Endothelial cell of umbilical vein (primary cell): ENCODE results near the gene XPO5. TPM values are rescaled to one million over a fixed set of nuclear protein-coding genes. Genes with fewer than 3 reads are reported as not detected.

Source experiments
- BruUV-seq: library from RNA; stranded (reverse); fragments of 400-500 nt; replicated peaks from 2 replicates; lab custom pipeline; 2021; lab: Mats Ljungman, UMichigan
- CTCF ChIA-PET: fragments of 300-600, 350-600 bp; sonication (Branson Sonifier 250); formaldehyde crosslinking; loops from one replicate; lab custom pipeline; 2021; ENCODE audit warnings: antibody characterized with exemption, inconsistent platforms; lab: Charles Lee
- POLR2A ChIA-PET: fragments of 300-600, 350-600 bp; sonication (Branson Sonifier 250); formaldehyde crosslinking; loops from one replicate; lab custom pipeline; 2021; ENCODE audit warnings: antibody characterized with exemption, inconsistent platforms; lab: Charles Lee
- DNase-seq: peaks from one replicate; pipeline ENCODE4 v3.0.0-alpha.2; 2011; ENCODE audit warnings: low read depth, low spot score
- FAIRE-seq: peaks from 2 replicates; lab custom pipeline; 2011; peaks lifted over from hg19 to GRCh38; lab: Jason Lieb, UNC
- H2AFZ ChIP-seq: 2 replicates; pipeline ENCODE4 v1.6.0; 2012; ENCODE audit warnings: low read depth, low read length, control low read depth, inconsistent platforms
- H3K27ac ChIP-seq: 2 replicates; pipeline ENCODE4 v1.5.1; 2011; ENCODE audit warnings: low read depth, mild to moderate bottlenecking, control low read depth, low read length, moderate library complexity; ENCODE audit not compliant: insufficient read depth
- H3K27me3 ChIP-seq, 2 experiments: 2 replicates each; pipeline versions ENCODE4 v1.6.0 to v1.6.1; 2011; ENCODE audit warnings: low read length in 2 of 2, mixed read lengths in 1 of 2; ENCODE audit not compliant: control insufficient read depth in 2 of 2, insufficient read depth in 2 of 2
- H3K36me3 ChIP-seq, 2 experiments: 2 replicates in 1 of 2; 3 replicates in 1 of 2; pipeline ENCODE4 v1.5.1; 2011; ENCODE audit warnings: low read length in 2 of 2, mild to moderate bottlenecking in 1 of 2, moderate library complexity in 1 of 2; ENCODE audit not compliant: control insufficient read depth in 2 of 2, insufficient read depth in 2 of 2; ENCODE audit errors: extremely low read depth in 1 of 2
- H3K4me1 ChIP-seq: 3 replicates; pipeline ENCODE4 v1.5.1; 2011; ENCODE audit warnings: mild to moderate bottlenecking, low read length; ENCODE audit not compliant: control insufficient read depth, insufficient read depth; ENCODE audit errors: extremely low read depth
- H3K4me2 ChIP-seq: 2 replicates; pipeline ENCODE4 v1.6.1; 2011; ENCODE audit warnings: low read length, control low read depth, mixed read lengths; ENCODE audit not compliant: insufficient read depth
- H3K4me3 ChIP-seq, 3 experiments: fragments of 200-600 bp in 1 of 3; sonication (generic), shearing (Covaris generic) in 1 of 3; replicated peaks in 1 of 3; 2 replicates each; pipeline ENCODE4 v1.5.1; 2011 to 2016; ENCODE audit warnings: control low read depth in 3 of 3, low read length in 3 of 3, mild to moderate bottlenecking in 2 of 3, inconsistent platforms in 1 of 3, low read depth in 1 of 3, moderate library complexity in 1 of 3; ENCODE audit not compliant: insufficient read depth in 1 of 3
- H3K79me2 ChIP-seq: 2 replicates; pipeline ENCODE4 v1.6.0; 2012; ENCODE audit warnings: low read length, inconsistent platforms; ENCODE audit not compliant: control insufficient read depth, insufficient read depth
- H3K9ac ChIP-seq: replicated peaks from 2 replicates; pipeline ENCODE3; 2011; ENCODE audit warnings: low read length, control low read depth; ENCODE audit not compliant: insufficient read depth; ENCODE audit errors: extremely low read depth
- H3K9me1 ChIP-seq: replicated peaks from 3 replicates; pipeline ENCODE4 v1.6.0; 2011; ENCODE audit warnings: mild to moderate bottlenecking, low read length; ENCODE audit not compliant: control insufficient read depth, insufficient read depth; ENCODE audit errors: extremely low read depth
- H3K9me3 ChIP-seq: replicated peaks from 2 replicates; pipeline ENCODE4 v1.5.1; 2012; ENCODE audit warnings: low read length, inconsistent platforms; ENCODE audit not compliant: control insufficient read depth, insufficient read depth
- H4K20me1 ChIP-seq: replicated peaks from 2 replicates; pipeline ENCODE3; 2011; ENCODE audit warnings: mild to moderate bottlenecking, low read length; ENCODE audit not compliant: control insufficient read depth, insufficient read depth; ENCODE audit errors: extremely low read depth
- GATA2 ChIP-seq: IDR thresholded peaks from 2 replicates; pipeline ENCODE4 v1.7.0; 2011; ENCODE audit warnings: low read depth, mild to moderate bottlenecking, moderate library complexity, mixed read lengths, low read length; ENCODE audit not compliant: insufficient read length, insufficient read depth
- JUN ChIP-seq: IDR thresholded peaks from 2 replicates; pipeline ENCODE4 v1.6.1; 2011; ENCODE audit warnings: borderline replicate concordance, low read depth; ENCODE audit not compliant: insufficient read length, insufficient read depth
- MYC ChIP-seq: IDR thresholded peaks from one replicate; pipeline ENCODE4 v1.6.1; 2011; ENCODE audit warnings: mild to moderate bottlenecking, low read depth, low read length
- POLR2A ChIP-seq: IDR thresholded peaks from 2 replicates; pipeline ENCODE4 v1.6.1; 2012; ENCODE audit warnings: low read depth, mild to moderate bottlenecking, control low read depth, low read length
- dilution Hi-C: fragments of 300-500 bp; cut with MboI; formaldehyde crosslinking; loops from one replicate; pipeline ENCODE4 v1.15.0; 2019; ENCODE audit warnings: low sequenced_read_pairs; ENCODE audit not compliant: extremely low pct_ligation_motif_present
- intact Hi-C: fragments of 100-400 bp; cut with micrococcal nuclease; formaldehyde crosslinking; loops from one replicate; pipeline ENCODE4 v1.10.0; 2022
- polyA plus RNA-seq, 4 experiments: library from polyadenylated mRNA; depleted of rRNA in 3 of 4; stranded (reverse) in 3 of 4; unstranded in 1 of 4; fragments of >200 nt; gene quantifications; 2 replicates each; pipeline versions ENCODE4 v1.2.1 to v1.2.3, GENCODE V29; 2011 to 2012; ENCODE audit warnings: missing spikeins in 1 of 4
- total RNA-seq: library from RNA; stranded (reverse); gene quantifications from 2 replicates; pipeline ENCODE4 v1.2.3, GENCODE V29; 2021
- TF ChIP-seq, protein P1 (sequence below): IDR thresholded peaks from 2 replicates; pipeline ENCODE4 v1.6.1; 2011; ENCODE audit not compliant: insufficient read depth, insufficient read length

The XPO5 gene
- total and polyA plus RNA-seq, 2 donors (not counting 3 experiments of a cell fraction or from before 2014, with no cell fraction given), result 28.4 to 50.0 TPM

GRCh38 chr6:43516367-43516696 is 59.5 kb downstream of the XPO5 start:
- Histone ChIP-seq H3K9me3 (no peaks in the 10 kb centered on the region), H3K9ac (peak overlapping the region; percentile 87), H3K79me2 (peaks cover 44% of the 10 kb centered on the region), H3K9me1 (no peaks in the 10 kb centered on the region), H3K27me3 (no peaks in the 10 kb centered on the region), H4K20me1 (no peaks in the 10 kb centered on the region), H3K4me2 (peak overlapping the region; percentile 47), H3K4me1 (peaks cover 17% of the 10 kb centered on the region), H3K4me3 (peak overlapping the region; percentile 81 to 94 (median 87)), H3K27ac (peak overlapping the region; percentile 66), H2AFZ (peak overlapping the region; percentile 3), H3K36me3 (peaks cover 6 to 46% of the 10 kb centered on the region in 2 experiments)
- BruUV-seq, result TSS peak; percentile 60
- intact Hi-C loops (loop anchor here (2.0 kb wide), 1 partner anchor 58 kb away; no protein-coding TSS in a partner anchor), dilution Hi-C loops (no loop called here)
- TF ChIP-seq GATA2, result no peak
- TF ChIP-seq JUN, result no peak
- FAIRE-seq, result peak; percentile 54
- DNase-seq, result no peak
- ChIA-PET CTCF (interaction anchor here (0.6 to 1.8 kb wide), 5 partner anchors 9 to 62 kb away, joined by 3 to 9 read pairs (median 3); no protein-coding TSS in a partner anchor), POLR2A (interaction anchor here (0.5 to 0.9 kb wide), 2 partner anchors 39 to 59 kb away, joined by 3 to 4 read pairs; partner anchors contain the start of genes POLH, TJAP1 and XPO5)

DNA sequence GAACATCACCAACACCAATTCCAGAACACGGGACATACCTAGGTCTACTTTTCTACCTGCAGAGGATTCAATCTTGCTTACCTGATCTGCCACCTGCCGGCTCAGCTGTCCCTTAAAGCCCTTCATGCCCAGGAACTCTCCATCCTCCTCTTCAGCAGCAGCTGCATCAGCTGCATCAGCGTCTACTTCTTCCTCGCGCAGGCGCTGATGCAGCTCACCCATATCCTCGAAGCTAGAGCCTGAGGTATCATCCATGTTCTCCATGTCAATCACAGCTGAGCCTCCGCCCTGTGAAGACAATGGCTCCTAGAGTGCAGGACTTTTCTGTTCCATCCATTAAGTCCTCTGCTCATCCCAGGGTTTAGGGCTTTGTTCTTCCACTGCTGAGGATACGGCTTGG is 60.0 kb downstream of the XPO5 start:
- peak overlapping the region; percentile 66 for H3K27ac ChIP-seq
- intact Hi-C loops, result loop anchor here (2.0 kb wide), 1 partner anchor 59 kb away; no protein-coding TSS in a partner anchor
- no peaks in the 10 kb centered on the region for H4K20me1 ChIP-seq
- ChIA-PET POLR2A (no interaction called here), CTCF (interaction anchor here (1.0 kb wide), 1 partner anchor 10 kb away, joined by 3 read pairs; no protein-coding TSS in a partner anchor)
- FAIRE-seq (peak; percentile 54), DNase-seq (no peak)
- H3K36me3 ChIP-seq, result peaks cover 3 to 43% of the 10 kb centered on the region in 2 experiments
- H3K79me2 ChIP-seq, result peaks cover 44% of the 10 kb centered on the region
- no TSS peak for BruUV-seq
- H3K4me1 ChIP-seq, result peaks cover 17% of the 10 kb centered on the region
- TF ChIP-seq POLR2A, result no peak
- TF ChIP-seq JUN, result no peak
- TF ChIP-seq GATA2, result no peak
- TF ChIP-seq, protein P1, sequence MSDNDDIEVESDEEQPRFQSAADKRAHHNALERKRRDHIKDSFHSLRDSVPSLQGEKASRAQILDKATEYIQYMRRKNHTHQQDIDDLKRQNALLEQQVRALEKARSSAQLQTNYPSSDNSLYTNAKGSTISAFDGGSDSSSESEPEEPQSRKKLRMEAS, result no peak
- no peak for TF ChIP-seq MYC
- peak overlapping the region; percentile 87 for H3K9ac ChIP-seq
- H3K27me3 ChIP-seq, result no peaks in the 10 kb centered on the region
- dilution Hi-C loops, result no loop called here
- H3K9me3 ChIP-seq, result no peaks in the 10 kb centered on the region
- H3K4me3 ChIP-seq, result peak overlapping the region in 2 of 3 experiments; percentile 81 to 94
- H2AFZ ChIP-seq, result no peak overlapping the region
- peak overlapping the region; percentile 47 for H3K4me2 ChIP-seq
- H3K9me1 ChIP-seq, result no peaks in the 10 kb centered on the region
